ENCODE data around the gene OR8B2.

DNA sequence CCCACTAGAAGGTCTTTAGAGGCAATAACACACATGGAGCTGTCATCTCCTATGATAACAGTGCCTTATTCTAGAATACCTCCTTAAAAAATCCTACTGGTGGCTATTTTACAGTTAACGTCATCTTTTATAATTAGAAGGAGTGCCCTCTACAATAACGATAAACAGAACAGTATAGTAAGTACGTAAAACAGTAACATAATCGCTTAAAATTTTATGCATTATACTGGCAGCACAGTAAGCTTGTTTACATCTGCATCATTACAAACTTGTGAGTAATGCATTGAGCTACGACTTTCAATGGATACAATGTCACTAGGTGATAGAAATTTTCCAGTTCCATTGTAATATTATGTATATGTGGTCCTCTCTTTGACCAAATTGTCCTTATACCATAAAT is 40.0 kb downstream of the OR8B2 start:
- no peak for TF ChIP-seq GATA2 (IDR thresholded peaks at IDR 0.05; ENCODE audit: low read depth, low read length)
- TF ChIP-seq GATA3 (IDR thresholded peaks at IDR 0.05; ENCODE audit: low read depth, low read length) = no peak

Measured in SH-SY5Y (cell line).